Measurements from ENCODE around the gene DNM3.

Gene DNM3

DNA sequence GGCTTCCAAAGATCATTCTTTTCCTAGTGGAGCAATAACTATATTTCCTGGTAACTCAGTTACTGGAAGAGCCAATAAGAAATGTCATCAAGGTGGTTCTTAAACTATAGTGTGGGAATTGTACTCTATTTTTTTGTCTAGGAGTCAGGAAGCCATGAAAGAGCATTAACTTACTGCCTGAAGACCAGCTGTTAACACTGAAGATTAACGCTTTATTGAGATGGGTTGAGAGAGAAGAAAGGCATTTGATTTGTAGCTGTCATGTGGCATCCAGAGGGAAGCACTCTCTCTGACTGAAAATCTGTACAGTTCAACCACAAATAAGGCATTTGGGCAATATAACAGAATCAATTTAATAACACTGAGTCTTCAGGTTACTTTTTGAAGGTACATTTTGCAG, 76.0 kb downstream of the DNM3 start:
- no peaks in the 10 kb centered on the region for H3K27me3 Mint-ChIP-seq
- H3K36me3 Mint-ChIP-seq (ENCODE audit: insufficient read depth), result no peaks in the 10 kb centered on the region
- no peak for DNase-seq (ENCODE audit: low spot score in 2 of 2)
- no peaks in the 10 kb centered on the region for H3K9me3 Mint-ChIP-seq
- no peak overlapping the region for H3K27ac Mint-ChIP-seq (ENCODE audit: low read depth)
- no peaks in the 10 kb centered on the region for H3K4me1 Mint-ChIP-seq
- no peak overlapping the region for H3K4me3 Mint-ChIP-seq
- no peak for ATAC-seq (replicated peaks; ENCODE audit: extremely low read depth, poor library complexity, severe bottlenecking)

DNA sequence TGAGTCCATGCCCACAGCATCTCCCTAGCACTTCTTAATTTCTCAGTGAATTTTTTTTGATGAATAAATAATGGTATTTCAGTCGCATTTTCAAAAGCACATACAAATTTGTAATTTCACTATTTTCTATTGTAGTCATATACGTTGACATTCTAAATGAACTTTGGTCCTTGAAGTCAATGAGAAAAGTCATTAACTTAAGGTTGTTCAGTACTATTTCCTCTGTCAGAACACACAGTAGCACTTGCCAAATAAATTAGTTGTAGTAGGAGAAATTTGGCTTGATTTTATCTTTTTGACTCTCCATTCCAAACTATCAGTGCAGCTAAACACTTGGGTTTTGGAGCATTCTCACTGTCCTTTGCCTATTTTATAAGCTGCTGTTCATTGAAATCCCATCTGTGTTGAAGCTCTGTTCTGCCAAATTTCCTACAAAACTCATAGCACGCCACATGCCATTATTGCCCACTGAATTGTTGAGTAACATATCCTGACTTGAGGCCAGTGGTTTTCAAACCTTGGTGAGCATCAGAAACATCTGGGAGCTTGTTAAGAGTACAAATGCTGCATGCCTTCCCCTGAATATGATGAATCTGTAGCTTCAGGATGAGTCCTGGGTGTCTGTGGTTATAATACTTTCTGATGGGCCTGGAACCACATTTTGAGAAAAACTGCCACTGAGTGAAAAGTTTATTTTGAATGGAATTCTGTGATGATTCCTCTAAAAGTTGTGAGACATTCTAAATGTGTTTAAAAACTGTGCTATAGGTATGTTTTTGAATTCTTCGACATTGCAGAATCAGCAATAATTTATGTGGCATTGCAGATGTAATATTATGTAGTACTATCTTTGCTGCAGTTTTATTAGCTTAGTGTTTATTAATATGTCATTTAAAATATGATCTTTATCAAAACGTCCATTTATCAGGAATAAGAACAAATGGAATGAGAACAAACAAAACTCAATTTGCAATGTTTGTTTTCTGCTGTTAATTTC, 78.9 kb downstream of the DNM3 start:
- no peak overlapping the region for H3K4me3 Mint-ChIP-seq
- no peak for DNase-seq (ENCODE audit: low spot score in 2 of 2)
- no peaks in the 10 kb centered on the region for H3K9me3 Mint-ChIP-seq
- no peaks in the 10 kb centered on the region for H3K36me3 Mint-ChIP-seq (ENCODE audit: insufficient read depth)
- no peaks in the 10 kb centered on the region for H3K4me1 Mint-ChIP-seq
- no peaks in the 10 kb centered on the region for H3K27me3 Mint-ChIP-seq
- H3K27ac Mint-ChIP-seq (ENCODE audit: low read depth), result no peak overlapping the region
- ATAC-seq (replicated peaks; ENCODE audit: extremely low read depth, poor library complexity, severe bottlenecking), result no peak

DNA sequence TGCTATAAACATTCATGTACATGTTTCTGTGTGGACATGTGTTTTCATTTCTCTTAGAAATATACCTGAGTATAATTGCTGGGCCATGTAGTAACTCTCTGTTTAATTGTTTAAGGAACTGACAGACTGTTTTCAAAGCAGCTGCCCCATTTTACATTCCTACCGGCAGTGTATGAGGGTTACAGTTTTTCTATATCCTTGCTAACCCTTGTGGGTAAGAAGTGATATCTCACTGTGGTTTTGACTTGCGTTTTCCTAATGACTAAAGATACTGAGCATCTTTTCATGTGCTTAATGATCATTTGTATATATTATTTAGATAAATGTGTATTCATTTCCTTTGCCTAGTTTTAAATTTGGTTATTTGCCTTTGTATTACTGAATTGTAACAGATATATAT, 81.7 kb downstream of the DNM3 start:
- DNase-seq (ENCODE audit: low spot score in 2 of 2) (no peak), ATAC-seq (replicated peaks; ENCODE audit: extremely low read depth, poor library complexity, severe bottlenecking) (no peak)
- Mint-ChIP-seq H3K4me1 (no peaks in the 10 kb centered on the region), H3K4me3 (no peak overlapping the region), H3K27ac (ENCODE audit: low read depth) (no peak overlapping the region), H3K36me3 (ENCODE audit: insufficient read depth) (no peaks in the 10 kb centered on the region), H3K9me3 (no peaks in the 10 kb centered on the region), H3K27me3 (peaks cover 4% of the 10 kb centered on the region)

DNA sequence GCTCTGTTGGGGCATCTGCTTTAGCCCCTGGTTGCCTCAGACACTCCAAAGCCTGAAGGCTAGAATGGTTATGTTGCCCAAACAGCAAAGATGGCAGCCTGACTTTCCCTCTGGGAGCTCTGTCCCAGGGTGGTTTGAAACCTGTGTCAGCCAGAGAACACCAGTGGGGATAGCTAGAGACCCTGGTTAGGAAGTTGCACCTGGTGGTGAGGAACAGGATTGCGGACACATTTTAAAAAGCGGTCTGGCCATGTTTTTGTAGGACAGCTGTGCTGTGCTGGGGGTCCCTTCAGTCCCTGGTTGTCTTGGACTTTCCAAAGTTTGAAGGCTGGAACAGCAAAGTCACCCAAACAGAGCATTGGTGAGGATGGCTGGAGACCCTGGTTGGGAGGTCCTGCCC, 87.8 kb downstream of the DNM3 start:
- no peaks in the 10 kb centered on the region for H3K36me3 Mint-ChIP-seq (ENCODE audit: insufficient read depth)
- H3K27me3 Mint-ChIP-seq, result peaks cover 29% of the 10 kb centered on the region
- H3K27ac Mint-ChIP-seq (ENCODE audit: low read depth), result no peak overlapping the region
- no peak overlapping the region for H3K4me3 Mint-ChIP-seq
- H3K4me1 Mint-ChIP-seq, result no peaks in the 10 kb centered on the region
- DNase-seq (ENCODE audit: low spot score in 2 of 2) (no peak), ATAC-seq (replicated peaks; ENCODE audit: extremely low read depth, poor library complexity, severe bottlenecking) (no peak)
- no peaks in the 10 kb centered on the region for H3K9me3 Mint-ChIP-seq

DNA sequence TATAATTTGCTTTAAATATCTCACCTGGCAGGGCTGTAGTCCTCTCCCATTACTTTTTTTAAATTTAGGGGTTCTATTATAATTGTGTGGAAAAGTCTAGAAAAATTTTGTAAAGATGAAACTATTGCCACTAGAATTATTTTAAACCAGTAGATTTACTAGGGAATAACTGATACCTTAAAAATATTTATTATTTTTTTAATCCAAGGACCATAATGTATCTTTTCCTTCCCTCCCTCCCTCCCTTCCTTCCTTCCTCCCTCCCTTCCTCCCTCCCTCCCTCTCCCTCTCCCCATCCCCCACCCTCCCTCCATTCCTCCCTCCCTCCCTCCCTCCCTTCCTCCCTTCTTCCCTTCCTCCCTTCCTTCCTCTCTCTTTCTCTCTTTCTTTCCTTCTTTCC, 90.5 kb downstream of the DNM3 start:
- Mint-ChIP-seq H3K9me3 (no peaks in the 10 kb centered on the region), H3K4me1 (no peaks in the 10 kb centered on the region), H3K36me3 (ENCODE audit: insufficient read depth) (no peaks in the 10 kb centered on the region), H3K4me3 (no peak overlapping the region), H3K27me3 (peaks cover 29% of the 10 kb centered on the region), H3K27ac (ENCODE audit: low read depth) (no peak overlapping the region)
- ATAC-seq (replicated peaks; ENCODE audit: extremely low read depth, poor library complexity, severe bottlenecking) (no peak), DNase-seq (ENCODE audit: low spot score in 2 of 2) (no peak)

DNA sequence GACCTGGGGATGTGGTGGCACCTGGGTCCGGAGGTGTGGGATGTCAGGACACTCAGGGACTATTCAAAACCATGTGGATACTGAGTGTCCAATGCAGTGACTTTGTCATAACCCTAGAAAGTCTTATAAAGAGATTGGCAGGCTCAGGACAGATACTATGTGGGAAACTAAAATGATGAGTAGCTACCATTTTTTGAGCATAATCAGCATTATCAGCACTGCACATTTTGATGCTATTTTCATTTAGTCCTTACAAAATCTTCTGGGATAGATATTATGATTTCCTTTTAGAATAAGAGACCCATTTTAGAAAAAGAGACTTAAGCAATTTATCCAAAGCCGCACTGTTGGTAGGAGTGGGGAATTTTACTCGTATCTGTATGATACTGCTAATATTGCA, 93.4 kb downstream of the DNM3 start:
- Mint-ChIP-seq H3K9me3 (no peaks in the 10 kb centered on the region), H3K4me3 (no peak overlapping the region), H3K27me3 (peaks cover 31% of the 10 kb centered on the region), H3K4me1 (no peaks in the 10 kb centered on the region), H3K36me3 (ENCODE audit: insufficient read depth) (no peaks in the 10 kb centered on the region), H3K27ac (ENCODE audit: low read depth) (no peak overlapping the region)
- DNase-seq (ENCODE audit: low spot score in 2 of 2), result no peak
- ATAC-seq (replicated peaks; ENCODE audit: extremely low read depth, poor library complexity, severe bottlenecking), result no peak

DNA sequence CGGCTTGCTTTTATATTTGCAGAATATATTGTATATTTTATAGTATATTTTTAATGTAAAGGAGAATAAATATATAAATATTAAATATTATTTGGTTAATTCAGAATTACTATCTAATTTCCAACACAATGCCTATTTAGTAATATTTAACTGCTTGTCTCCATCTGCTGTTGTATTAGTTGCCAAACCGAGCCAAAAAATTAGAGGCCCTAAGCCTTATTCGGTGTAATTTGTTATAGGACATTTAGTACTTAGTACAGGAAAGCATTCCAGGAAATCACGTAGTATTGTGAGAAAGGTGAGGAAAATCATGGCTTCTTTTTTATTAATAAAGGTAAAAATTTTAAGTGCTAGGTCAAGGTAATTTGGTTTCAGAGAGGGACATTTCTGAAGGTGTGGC, 93.8 kb downstream of the DNM3 start:
- ATAC-seq (replicated peaks; ENCODE audit: extremely low read depth, poor library complexity, severe bottlenecking) (no peak), DNase-seq (ENCODE audit: low spot score in 2 of 2) (no peak)
- Mint-ChIP-seq H3K4me1 (no peaks in the 10 kb centered on the region), H3K36me3 (ENCODE audit: insufficient read depth) (no peaks in the 10 kb centered on the region), H3K9me3 (no peaks in the 10 kb centered on the region), H3K27me3 (peaks cover 36% of the 10 kb centered on the region), H3K4me3 (no peak overlapping the region), H3K27ac (ENCODE audit: low read depth) (no peak overlapping the region)

DNA sequence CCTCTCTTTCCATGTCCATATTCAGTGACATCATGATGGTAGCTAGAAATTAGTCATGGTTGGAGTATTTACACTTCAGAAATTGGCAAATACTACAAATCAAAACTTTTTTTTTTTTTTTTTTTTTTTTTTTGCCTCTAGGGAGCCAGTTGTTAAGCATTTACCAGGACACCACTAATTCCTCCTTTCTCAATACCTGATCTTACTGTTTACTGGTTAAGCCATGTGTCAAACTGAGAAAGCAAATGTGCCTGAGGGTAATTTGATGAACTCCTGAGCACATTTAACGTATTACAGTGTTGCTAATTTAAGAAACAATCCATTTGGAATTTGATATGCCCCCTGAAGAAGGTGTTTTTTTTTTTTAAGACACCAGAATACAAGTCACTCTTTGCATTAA, 94.4 kb downstream of the DNM3 start:
- H3K36me3 Mint-ChIP-seq (ENCODE audit: insufficient read depth), result no peaks in the 10 kb centered on the region
- no peak overlapping the region for H3K27ac Mint-ChIP-seq (ENCODE audit: low read depth)
- no peaks in the 10 kb centered on the region for H3K9me3 Mint-ChIP-seq
- no peak for ATAC-seq (replicated peaks; ENCODE audit: extremely low read depth, poor library complexity, severe bottlenecking)
- DNase-seq (ENCODE audit: low spot score in 2 of 2), result no peak
- no peak overlapping the region for H3K4me3 Mint-ChIP-seq
- H3K4me1 Mint-ChIP-seq, result no peaks in the 10 kb centered on the region
- H3K27me3 Mint-ChIP-seq, result peaks cover 34% of the 10 kb centered on the region

DNA sequence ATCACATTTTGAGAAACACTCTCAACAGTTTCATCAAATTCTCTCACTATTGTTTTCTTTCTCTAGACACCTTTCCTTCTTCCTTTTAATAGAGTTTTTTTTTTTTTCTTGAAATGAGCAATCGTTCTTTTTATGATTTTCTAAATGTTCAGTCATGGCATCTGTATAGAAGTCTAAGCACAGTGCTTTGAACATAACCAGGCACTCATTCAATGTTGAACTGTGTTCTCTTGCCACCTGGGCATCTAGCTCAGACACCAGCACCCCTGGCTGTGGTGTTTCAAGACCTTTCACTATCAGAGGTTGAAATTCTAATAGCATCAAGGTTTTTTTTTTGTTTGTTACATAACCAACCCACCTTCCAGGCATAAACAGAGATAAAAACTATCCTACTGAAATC, 96.6 kb downstream of the DNM3 start:
- Mint-ChIP-seq H3K36me3 (ENCODE audit: insufficient read depth) (no peaks in the 10 kb centered on the region), H3K4me1 (no peaks in the 10 kb centered on the region), H3K27ac (ENCODE audit: low read depth) (no peak overlapping the region), H3K9me3 (no peaks in the 10 kb centered on the region), H3K27me3 (peaks cover 38% of the 10 kb centered on the region), H3K4me3 (no peak overlapping the region)
- DNase-seq (ENCODE audit: low spot score in 2 of 2) (no peak), ATAC-seq (replicated peaks; ENCODE audit: extremely low read depth, poor library complexity, severe bottlenecking) (no peak)

DNA sequence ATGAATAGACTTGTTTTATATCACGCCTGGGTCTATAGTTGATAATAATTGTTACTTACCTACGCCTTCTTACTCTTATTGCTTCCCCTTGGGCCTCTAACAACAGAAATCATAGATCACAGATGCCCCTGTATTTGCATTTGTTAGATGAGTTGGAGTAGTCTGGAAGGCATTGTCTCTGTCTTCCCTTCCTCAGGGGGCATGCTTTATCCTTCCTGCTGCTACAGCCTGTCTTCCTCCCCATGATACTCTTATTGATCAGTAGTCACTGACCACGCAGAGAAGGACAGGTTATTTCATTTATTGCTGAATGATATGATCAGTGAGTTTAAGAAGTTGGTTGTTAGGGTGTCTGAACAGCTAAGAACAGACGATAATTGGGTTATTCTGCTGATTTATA, 98.4 kb downstream of the DNM3 start:
- Mint-ChIP-seq H3K4me3 (no peak overlapping the region), H3K27ac (ENCODE audit: low read depth) (no peak overlapping the region), H3K27me3 (peaks cover 38% of the 10 kb centered on the region), H3K9me3 (no peaks in the 10 kb centered on the region), H3K36me3 (ENCODE audit: insufficient read depth) (no peaks in the 10 kb centered on the region), H3K4me1 (no peaks in the 10 kb centered on the region)
- ATAC-seq (replicated peaks; ENCODE audit: extremely low read depth, poor library complexity, severe bottlenecking) (no peak), DNase-seq (ENCODE audit: low spot score in 2 of 2) (no peak)

DNA sequence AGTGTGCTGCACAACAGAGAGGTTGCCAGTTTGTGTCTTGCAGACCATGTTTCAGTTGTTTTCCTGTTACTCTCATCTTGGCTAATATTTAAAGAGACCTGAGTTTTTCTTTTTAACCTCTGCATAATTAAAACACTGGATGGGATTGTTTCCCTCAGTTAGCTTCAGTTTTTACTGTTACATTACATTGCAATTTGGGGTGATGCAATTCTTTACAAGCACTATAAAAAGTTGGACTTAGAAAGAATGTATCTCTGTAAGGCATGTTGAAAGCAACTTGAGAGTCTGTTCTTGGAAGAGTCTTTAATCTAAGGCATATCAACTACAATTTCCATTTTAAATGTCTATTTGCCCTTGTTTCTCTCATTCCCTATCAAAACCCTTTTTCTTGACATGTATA, 99.1 kb downstream of the DNM3 start:
- Mint-ChIP-seq H3K4me3 (no peak overlapping the region), H3K36me3 (ENCODE audit: insufficient read depth) (no peaks in the 10 kb centered on the region), H3K9me3 (no peaks in the 10 kb centered on the region), H3K27ac (ENCODE audit: low read depth) (no peak overlapping the region), H3K27me3 (peaks cover 38% of the 10 kb centered on the region), H3K4me1 (no peaks in the 10 kb centered on the region)
- no peak for DNase-seq (ENCODE audit: low spot score in 2 of 2)
- ATAC-seq (replicated peaks; ENCODE audit: extremely low read depth, poor library complexity, severe bottlenecking), result no peak

DNA sequence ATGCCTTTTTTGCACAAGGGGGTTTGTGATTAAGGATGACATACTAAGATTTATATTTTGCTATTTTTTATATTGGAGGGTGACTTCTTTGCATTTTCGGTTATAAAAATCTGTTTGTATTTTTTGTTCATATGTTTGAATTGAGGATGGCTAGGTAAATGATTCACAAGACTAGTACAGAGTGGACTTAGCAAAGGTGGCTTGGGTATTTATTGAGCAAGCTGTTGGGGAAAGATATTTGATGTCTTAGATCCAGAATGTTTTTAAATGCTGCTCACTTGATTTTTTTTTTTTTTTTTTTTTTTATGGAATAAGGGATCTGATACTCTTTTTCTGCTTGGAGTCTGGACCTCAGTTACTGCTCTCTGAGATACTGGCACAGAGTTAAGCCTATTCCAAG, 100.6 kb downstream of the DNM3 start:
- DNase-seq (ENCODE audit: low spot score in 2 of 2) (no peak), ATAC-seq (replicated peaks; ENCODE audit: extremely low read depth, poor library complexity, severe bottlenecking) (no peak)
- no peak overlapping the region for H3K27ac Mint-ChIP-seq (ENCODE audit: low read depth)
- H3K27me3 Mint-ChIP-seq, result peaks cover 38% of the 10 kb centered on the region
- no peaks in the 10 kb centered on the region for H3K9me3 Mint-ChIP-seq
- H3K4me1 Mint-ChIP-seq, result no peaks in the 10 kb centered on the region
- H3K4me3 Mint-ChIP-seq, result no peak overlapping the region
- no peaks in the 10 kb centered on the region for H3K36me3 Mint-ChIP-seq (ENCODE audit: insufficient read depth)

DNA sequence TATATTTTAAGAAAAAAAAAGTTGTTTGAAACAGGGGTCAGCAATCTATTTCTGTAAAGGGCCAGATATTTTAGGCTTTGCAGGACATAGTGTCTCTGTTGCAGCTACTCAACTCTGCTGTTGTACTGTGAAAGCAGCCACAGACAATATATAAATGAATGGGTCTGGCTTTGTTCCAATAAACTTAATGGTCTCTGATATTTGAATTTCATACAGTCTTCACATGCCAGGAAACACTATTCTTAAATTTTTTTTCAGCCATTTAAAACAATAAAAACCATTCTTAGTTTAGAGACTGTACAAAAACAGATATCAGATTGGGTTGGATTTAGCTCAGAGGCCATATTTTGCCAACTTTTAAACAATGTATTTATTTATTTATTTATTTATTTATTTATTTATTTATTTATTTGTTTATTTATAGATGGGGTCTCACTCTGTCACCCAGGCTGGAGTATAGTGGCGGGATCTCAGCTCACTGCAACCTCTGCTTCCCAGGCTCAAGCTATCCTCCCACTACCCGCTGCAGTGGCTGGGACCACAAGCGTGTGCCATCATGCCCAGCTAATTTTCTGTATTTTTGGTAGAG, 102.8 kb downstream of the DNM3 start:
- Mint-ChIP-seq H3K4me1 (no peaks in the 10 kb centered on the region), H3K27me3 (peaks cover 22% of the 10 kb centered on the region), H3K9me3 (no peaks in the 10 kb centered on the region), H3K4me3 (no peak overlapping the region), H3K27ac (ENCODE audit: low read depth) (no peak overlapping the region), H3K36me3 (ENCODE audit: insufficient read depth) (no peaks in the 10 kb centered on the region)
- ATAC-seq (replicated peaks; ENCODE audit: extremely low read depth, poor library complexity, severe bottlenecking) (no peak), DNase-seq (ENCODE audit: low spot score in 2 of 2) (no peak)

All from central memory CD8-positive, alpha-beta T cell (primary cell).